HepG2 (cell line): ENCODE results near the gene TMED6. TPM values are rescaled to one million over a fixed set of nuclear protein-coding genes. Genes with fewer than 3 reads are reported as not detected.

ENCODE experiments used
- BHLHE40 ChIP-seq: IDR thresholded peaks from 2 replicates; pipeline ENCODE4 v1.6.1; 2011; ENCODE audit warnings: low read length, improper control_type of control experiment
- CHD4 ChIP-seq: fragments of 200-600 bp; sonication (generic); IDR thresholded peaks from 2 replicates; pipeline ENCODE4 v1.7.0; 2017; ENCODE audit warnings: mild to moderate bottlenecking, low read length, borderline replicate concordance
- JARID2 ChIP-seq: sonication (generic); formaldehyde crosslinking; IDR thresholded peaks from 2 replicates; pipeline ENCODE4 v1.8.1; 2023; ENCODE audit warnings: missing genetic modification reagents, inconsistent platforms; ENCODE audit not compliant: insufficient replicate concordance
- KLF12 ChIP-seq: sonication (generic); formaldehyde crosslinking; IDR thresholded peaks from 2 replicates; pipeline ENCODE4 v1.4.0; 2020; ENCODE audit warnings: missing genetic modification reagents, borderline replicate concordance
- NCOA2 ChIP-seq: sonication (generic); formaldehyde crosslinking; IDR thresholded peaks from 2 replicates; pipeline ENCODE4 v1.8.0; 2022; ENCODE audit warnings: inconsistent platforms
- NFATC3 ChIP-seq: sonication (generic); formaldehyde crosslinking; IDR thresholded peaks from 2 replicates; pipeline ENCODE4 v1.5.1; 2020; ENCODE audit warnings: mild to moderate bottlenecking, missing genetic modification reagents
- NFYC ChIP-seq: IDR thresholded peaks from 2 replicates; pipeline ENCODE4 v1.6.1; 2016; ENCODE audit warnings: missing genetic modification reagents, missing compliant biosample characterization
- NR2F2 ChIP-seq: IDR thresholded peaks from 2 replicates; pipeline ENCODE4 v1.6.1; 2012; ENCODE audit warnings: low read depth, inconsistent platforms, borderline replicate concordance
- PCBP2 ChIP-seq: fragments of 200-400 bp; formaldehyde crosslinking; optimal IDR thresholded peaks from 2 replicates; pipeline ENCODE3; 2018; ENCODE audit warnings: low read length, low read depth; ENCODE audit not compliant: poor library complexity, severe bottlenecking
- PLSCR1 ChIP-seq: sonication (generic); formaldehyde crosslinking; IDR thresholded peaks from 2 replicates; pipeline ENCODE4 v1.5.0; 2020; ENCODE audit warnings: missing genetic modification reagents, mild to moderate bottlenecking, borderline replicate concordance
- REXO4 ChIP-seq: sonication (generic); formaldehyde crosslinking; IDR thresholded peaks from 2 replicates; pipeline ENCODE4 v1.8.0; 2022; ENCODE audit warnings: missing genetic modification reagents, mild to moderate bottlenecking, borderline replicate concordance
- RFX5 ChIP-seq: IDR thresholded peaks from 2 replicates; pipeline ENCODE4 v1.6.1; 2011; ENCODE audit warnings: low read depth, low read length, improper control_type of control experiment
- SIN3B ChIP-seq: fragments of 150-350 bp; IDR thresholded peaks from 2 replicates; pipeline ENCODE4 v1.6.1; 2014; ENCODE audit warnings: low read length
- SOX6 ChIP-seq, 2 experiments: fragments of 450-650 bp in 1 of 2; sonication (generic) in 1 of 2; formaldehyde crosslinking in 1 of 2; IDR thresholded peaks; 2 replicates each; pipeline versions ENCODE4 v1.4.0 to v1.6.1; 2017 to 2020; ENCODE audit warnings: antibody characterized with exemption in 1 of 2, mild to moderate bottlenecking in 1 of 2, missing genetic modification reagents in 1 of 2
- TAF1 ChIP-seq: sonication (generic); formaldehyde crosslinking; IDR thresholded peaks from 2 replicates; pipeline ENCODE4 v1.4.0; 2020; ENCODE audit warnings: missing genetic modification reagents
- TBX3 ChIP-seq: fragments of 450-650 bp; IDR thresholded peaks from 2 replicates; pipeline ENCODE4 v1.6.1; 2017; ENCODE audit warnings: antibody characterized with exemption, mild to moderate bottlenecking, inconsistent platforms, borderline replicate concordance
- TMF1 ChIP-seq: sonication (generic); formaldehyde crosslinking; IDR thresholded peaks from 2 replicates; pipeline ENCODE4 v1.8.1; 2022; ENCODE audit warnings: low read depth, missing genetic modification reagents
- YEATS2 ChIP-seq: sonication (generic); formaldehyde crosslinking; IDR thresholded peaks from 2 replicates; pipeline ENCODE4 v1.4.0; 2020; ENCODE audit warnings: missing genetic modification reagents, borderline replicate concordance
- ZNF101 ChIP-seq: sonication (generic); formaldehyde crosslinking; IDR thresholded peaks from 2 replicates; pipeline ENCODE4 v1.4.0; 2020; ENCODE audit warnings: mild to moderate bottlenecking, low read depth, missing genetic modification reagents, borderline replicate concordance
- ZNF329 ChIP-seq: sonication (generic); formaldehyde crosslinking; IDR thresholded peaks from 2 replicates; pipeline ENCODE4 v1.9.0; 2021; ENCODE audit warnings: low read depth, mild to moderate bottlenecking, missing genetic modification reagents
- ZNF441 ChIP-seq: sonication (generic); formaldehyde crosslinking; IDR thresholded peaks from 2 replicates; pipeline ENCODE4 v1.7.0; 2021; ENCODE audit warnings: missing genetic modification reagents, borderline replicate concordance
- ZNF557 ChIP-seq: sonication (generic); formaldehyde crosslinking; IDR thresholded peaks from 2 replicates; pipeline ENCODE4 v1.4.0; 2020; ENCODE audit warnings: missing genetic modification reagents
- ZNF572 ChIP-seq: sonication (generic); formaldehyde crosslinking; IDR thresholded peaks from 2 replicates; pipeline ENCODE4 v1.5.1; 2020; ENCODE audit warnings: mild to moderate bottlenecking, missing genetic modification reagents
- ZNF574 ChIP-seq: sonication (generic); formaldehyde crosslinking; IDR thresholded peaks from 2 replicates; pipeline ENCODE4 v1.4.0; 2020; ENCODE audit warnings: missing genetic modification reagents
- ZNF709 ChIP-seq: sonication (generic); formaldehyde crosslinking; IDR thresholded peaks from 2 replicates; pipeline ENCODE4 v1.5.0; 2020; ENCODE audit warnings: mild to moderate bottlenecking, missing genetic modification reagents
- ZNF781 ChIP-seq: sonication (generic); formaldehyde crosslinking; IDR thresholded peaks from 2 replicates; pipeline ENCODE4 v1.5.1; 2020; ENCODE audit warnings: borderline replicate concordance, mild to moderate bottlenecking, missing genetic modification reagents; ENCODE audit errors: not compliant biosample characterization
- ZSCAN25 ChIP-seq: sonication (generic); formaldehyde crosslinking; IDR thresholded peaks from 2 replicates; pipeline ENCODE4 v1.8.0; 2022; ENCODE audit warnings: mild to moderate bottlenecking, missing genetic modification reagents
- ZZZ3 ChIP-seq: sonication (generic); formaldehyde crosslinking; IDR thresholded peaks from 2 replicates; pipeline ENCODE4 v1.4.0; 2020; ENCODE audit warnings: missing genetic modification reagents, mild to moderate bottlenecking, borderline replicate concordance
- polyA plus RNA-seq, 8 experiments: library from polyadenylated mRNA; depleted of rRNA in 3 of 8; stranded (reverse) in 7 of 8; unstranded in 1 of 8; fragments of >200 nt; fragmentation: Illumina TruSeq in 4 of 8; extraction: Trizol in 4 of 8; gene quantifications; 2 replicates each; pipeline versions ENCODE4 v1.2.1 to v1.2.3, GENCODE V29; 2011 to 2016; ENCODE audit warnings: low read depth in 4 of 8, missing spikeins in 1 of 8, mixed read lengths in 1 of 8; ENCODE audit not compliant: insufficient read depth in 1 of 8
- total RNA-seq, 5 experiments: library from RNA; depleted of rRNA; stranded (reverse); fragments of >200 nt; fragmentation: Illumina TruSeq; extraction: Trizol; gene quantifications; 2 replicates each; pipeline ENCODE4 v1.2.3, GENCODE V29; 2016; ENCODE audit warnings: low read depth in 1 of 5

Gene TMED6
- total and polyA plus RNA-seq, 2 of the 13 experiments (the other 11 are each of a cell fraction or from before 2014, with no cell fraction given) = 9.8 to 14.4 TPM

GRCh38 chr16:69396187-69397061 lies 44.8 kb upstream of the TMED6 start (continued):
- TF ChIP-seq ZNF101 (CRISPR knock-in tag) = no peak
- TF ChIP-seq KLF12 = no peak
- no peak for TF ChIP-seq REXO4
- TF ChIP-seq YEATS2 (CRISPR knock-in tag) = peak; percentile 15; the same call in 1 of the 2 replicates
- no peak; the same call in 1 of the 2 replicates for TF ChIP-seq ZNF574
- TF ChIP-seq TAF1 (CRISPR knock-in tag) = no peak; the same call in 1 of the 2 replicates
- no peak for TF ChIP-seq ZSCAN25 (CRISPR knock-in tag)
- no peak for TF ChIP-seq ZZZ3 (CRISPR knock-in tag)
- TF ChIP-seq NR2F2 = peak; percentile 96
- TF ChIP-seq NFATC3 = peak; percentile 57; the same call in 1 of the 2 replicates
- TF ChIP-seq SOX6 (IDR thresholded peaks at IDR 0.05) = no peak
- peak; percentile 98 for TF ChIP-seq SOX6 (CRISPR knock-in tag; IDR thresholded peaks at IDR 0.05)
- no peak for TF ChIP-seq ZNF329 (CRISPR knock-in tag)
- no peak for TF ChIP-seq PCBP2
- peak; percentile 84 for TF ChIP-seq RFX5
- no peak for TF ChIP-seq ZNF557 (CRISPR knock-in tag)
- no peak for TF ChIP-seq TMF1 (CRISPR knock-in tag)
- peak; percentile 48; the same call in 1 of the 2 replicates for TF ChIP-seq TBX3
- TF ChIP-seq SIN3B = no peak; the same call in 1 of the 2 replicates
- TF ChIP-seq ZNF709 = no peak
- peak; percentile 20; the same call in 1 of the 2 replicates for TF ChIP-seq NFYC
- TF ChIP-seq JARID2 (CRISPR knock-in tag) = peak; percentile 10
- TF ChIP-seq ZNF441 = 0 out of 2 replicates have a peak, but pooled peaks have one; percentile 7
- TF ChIP-seq PLSCR1 = no peak
- no peak for TF ChIP-seq BHLHE40
- peak; percentile 98 for TF ChIP-seq NCOA2
- peak; percentile 79 for TF ChIP-seq ZNF781 (CRISPR knock-in tag)
- no peak for TF ChIP-seq ZNF572 (CRISPR knock-in tag)
- TF ChIP-seq CHD4 = peak; percentile 98; the same call in 1 of the 2 replicates
